Heart right ventricle (tissue), 16 donors: ENCODE measurements around the gene OR11G2. TPM values are rescaled to one million over a fixed set of nuclear protein-coding genes. Genes with fewer than 3 reads are reported as not detected.
"Not testable (repeated sequence)": the region's sequence is repeated elsewhere in the genome, so short reads cannot be mapped to it uniquely, and the experiment has no call there.

ENCODE experiments used
- ATAC-seq, 8 donors: fragments of 200-7000 bp; cut with Tn5 transposase; one replicate each; pipeline ENCODE4 v1.9.1; 2020; ENCODE audit warnings: mild to moderate bottlenecking in 8 of 8, moderate library complexity in 8 of 8, moderate number of reproducible peaks in 1 of 8
- DNase-seq, 2 donors: peaks; one replicate each; pipeline ENCODE4 v3.0.0-alpha.2; 2020
- H3K27ac ChIP-seq, 10 donors: fragments of 200-600 bp; sonication (generic) in 2 of 10; one replicate each; pipeline versions ENCODE4 v1.5.0 to v1.8.0; 2020 to 2022; ENCODE audit warnings: mild to moderate bottlenecking in 3 of 10
- H3K27me3 ChIP-seq, 7 donors: fragments of 200-600 bp; one replicate each; pipeline ENCODE4 v1.8.0; 2021 to 2022; ENCODE audit warnings: mild to moderate bottlenecking in 2 of 7
- H3K36me3 ChIP-seq, 9 donors: fragments of 200-600 bp; sonication (generic) in 1 of 9; one replicate each; pipeline versions ENCODE4 v1.5.0 to v1.8.0; 2020 to 2022; ENCODE audit warnings: mild to moderate bottlenecking in 2 of 9
- H3K4me1 ChIP-seq, 9 donors: fragments of 200-600 bp; sonication (generic) in 1 of 9; one replicate each; pipeline versions ENCODE4 v1.5.0 to v1.8.0; 2020 to 2022; ENCODE audit warnings: mild to moderate bottlenecking in 4 of 9
- H3K4me3 ChIP-seq, 10 donors: fragments of 200-600 bp; sonication (generic) in 2 of 10; one replicate each; pipeline versions ENCODE4 v1.5.0 to v1.8.0; 2020 to 2022; ENCODE audit warnings: mild to moderate bottlenecking in 7 of 10, moderate library complexity in 2 of 10
- H3K9me3 ChIP-seq, 11 donors: fragments of 200-600 bp in 10 of 11; sonication (generic) in 2 of 11; one replicate each; pipeline versions ENCODE4 v1.5.0 to v1.8.0; 2013 to 2022; ENCODE audit warnings: mild to moderate bottlenecking in 2 of 11, control low read depth in 1 of 11, moderate library complexity in 1 of 11
- CTCF ChIP-seq, 9 donors: fragments of 200-600 bp; sonication (generic) in 2 of 9; IDR thresholded peaks; one replicate each; pipeline versions ENCODE4 v1.5.0 to v1.8.0; 2021 to 2022; ENCODE audit warnings: antibody characterized with exemption in 9 of 9, mild to moderate bottlenecking in 5 of 9, moderate library complexity in 1 of 9
- WGBS, 2 donors: extraction: QIAGEN DNeasy Blood & Tissue Kit; methylation state at CpG; one replicate each; pipeline ENCODE4 v1.1.7; 2013; ENCODE audit warnings: inconsistent platforms in 1 of 2; 5-methylcytosine and 5-hydroxymethylcytosine counted together
- intact Hi-C, 10 donors: fragments of 100-400 bp; cut with DNase I; formaldehyde crosslinking; loops; one replicate each; pipeline versions ENCODE4 v1.11.1 to v1.14.2; 2022
- polyA plus RNA-seq, 2 donors: library from polyadenylated mRNA; stranded (reverse); fragments of 200-250 nt; gene quantifications; one replicate each; pipeline ENCODE4 v1.2.3, GENCODE V29; 2013
- total RNA-seq, 10 donors: library from RNA; stranded (reverse); fragmentation: NEBNext Ultra II Directional in 3 of 10; extraction: Animal tissue kit (Norgen Biotek cat#: 25700) in 3 of 10; gene quantifications; one replicate each; pipeline versions ENCODE4 v1.2.1 to v1.2.4, GENCODE V29; 2021 to 2023
- donor health status: Arrhythmogenic right ventricular cardiomyopathy.
- donor health status: ischemic (EF 13 %, LVEDD 7.1; RV severe dilation, severe dysfunction).
- donor health status: healthy with polysubstance abuse.
- donor health status: DM: no; HTN: yes; CAD: no.
- donor health status: DM: no; HTN: no; CAD: no.
- donor health status: ischemic (EF 25% LVEDD 6.9; RV normal size, moderate dysfunction).
- donor health status: ischemic (EF 25% LVEDD 5.7; RV mildly dilated, moderate dysfunction).
- donor health status: healthy.
- donor health status: DM: yes; HTN: yes; CAD: no.
- donor health status: Ischemic cardiomyopathy.
- donor health status: ischemic (EF 35%, LVEDD 5.7; RV mildly dilated, moderate dysfunction).
- donor health status: nonischemic (EF 11% LVEDD 7.7; RV severe dilation, severe dysfunction).
- donor health status: DM: yes; HTN: yes; CAD: no.
- donor health status: PGD.
- donor health status: ischemic (EF 29% LVEDD 5.4; RV normal size, mild dysfunction).
- donor health status: nonischemic (EF 23%, LVEDD 6.1; RV moderate dilation, normal function).

Gene OR11G2
- total and polyA plus RNA-seq, 12 donors: not detected

GRCh38 chr14:20219033-20219432, 28.3 kb downstream of the OR11G2 start:
- Histone ChIP-seq H3K36me3 (no peaks in the 10 kb centered on the region), H3K4me1 (no peaks in the 10 kb centered on the region), H3K4me3 (no peak overlapping the region), H3K9me3 (peaks cover 0 to 17% (median 3%) of the 10 kb centered on the region in 11 donors), H3K27ac (no peak overlapping the region), H3K27me3 (peaks cover 0 to under 1% (median 0%) of the 10 kb centered on the region in 7 donors)
- ATAC-seq: no peak
- TF ChIP-seq CTCF (IDR thresholded peaks at IDR 0.05): no peak
- intact Hi-C loops: no loop called here
- 32 to 41% methylated on average over 4 of the region's 4 CpGs for WGBS, 2 donors
- no peak for DNase-seq

- Histone ChIP-seq H3K9me3 (peaks cover 0 to 3% (median 0%) of the 10 kb centered on the region in 11 donors), H3K36me3 (no peaks in the 10 kb centered on the region), H3K4me3 (no peak within 1 kb of the TSS), H3K27me3 (peaks cover 0 to 4% (median 0%) of the 10 kb centered on the region in 7 donors), H3K4me1 (no peaks in the 10 kb centered on the region), H3K27ac (no peak within 1 kb of the TSS)
- DNase-seq (no peak), ATAC-seq (no peak)
- intact Hi-C loops: no loop called here
- no peak for TF ChIP-seq CTCF (IDR thresholded peaks at IDR 0.05)
- WGBS, 2 donors: 22 to 41% methylated on average over 2 of the region's 2 CpGs
Observed at GRCh38 chr14:20223410-20223809, 32.7 kb downstream of the OR11G2 start, which contains the start of gene OR11H6. OR11H6 (plus strand) TSS chr14:20223710; CDS start chr14:20223710, 0 bp downstream.

- intact Hi-C loops: no loop called here
- no peaks in the 10 kb centered on the region for H3K36me3 ChIP-seq
- no peaks in the 10 kb centered on the region for H3K4me1 ChIP-seq
- no peak for ATAC-seq
- no peak for DNase-seq
- peaks cover 0 to 4% (median 0%) of the 10 kb centered on the region in 7 donors for H3K27me3 ChIP-seq
- TF ChIP-seq CTCF (IDR thresholded peaks at IDR 0.05): no peak
- H3K4me3 ChIP-seq: no peak within 1 kb of the TSS
- H3K27ac ChIP-seq: no peak within 1 kb of the TSS
- 66 to 75% methylated on average over 1 of the region's 1 CpG for WGBS, 2 donors
- peaks cover 0 to 17% (median 2%) of the 10 kb centered on the region in 11 donors for H3K9me3 ChIP-seq
Observed at GRCh38 chr14:20228681-20229080, 38.0 kb downstream of the OR11G2 start, which contains the start of gene OR11H7. OR11H7 (plus strand) TSS chr14:20228981.

GRCh38 chr14:20235415-20235814, 44.7 kb downstream of the OR11G2 start:
- intact Hi-C loops, H3K4me3 ChIP-seq: not testable (repeated sequence)
- 64 to 87% methylated on average over 4 of the region's 4 CpGs for WGBS, 2 donors

GRCh38 chr14:20247646-20248246, 57.0 kb downstream of the OR11G2 start:
- Histone ChIP-seq H3K27me3 (no peaks in the 10 kb centered on the region), H3K36me3 (no peaks in the 10 kb centered on the region), H3K27ac (no peak overlapping the region), H3K4me3 (no peak overlapping the region), H3K9me3 (peaks cover 0 to 37% (median under 1%) of the 10 kb centered on the region in 11 donors), H3K4me1 (no peaks in the 10 kb centered on the region)
- DNase-seq (no peak), ATAC-seq (no peak)
- no peak for TF ChIP-seq CTCF (IDR thresholded peaks at IDR 0.05)
- intact Hi-C loops: no loop called here
- 42 to 52% methylated on average over 3 of the region's 3 CpGs for WGBS, 2 donors

More at GRCh38 chr14:20235415-20235814, 44.7 kb downstream of the OR11G2 start:
- not testable (repeated sequence) for H3K9me3 ChIP-seq, H3K4me1 ChIP-seq, DNase-seq, ATAC-seq, H3K27ac ChIP-seq, H3K36me3 ChIP-seq, H3K27me3 ChIP-seq
